Small intestine (tissue), 7 donors: ENCODE data around the gene PHF20. TPM values are rescaled to one million over a fixed set of nuclear protein-coding genes. Genes with fewer than 3 reads are reported as not detected.

ENCODE experiments used
- DNase-seq, 2 donors: peaks; one replicate each; pipeline versions ENCODE4 v3.0.0 to v3.0.0-alpha.2; 2013
- FAIRE-seq: peaks from 2 replicates; lab custom pipeline; 2012; peaks lifted over from hg19 to GRCh38; lab: Jason Lieb, UNC
- H3K27ac ChIP-seq, 3 donors: one replicate each; pipeline ENCODE4 v1.5.1; 2013; ENCODE audit warnings: low read length in 2 of 3, mild to moderate bottlenecking in 2 of 3, control low read depth in 1 of 3, inconsistent platforms in 1 of 3, low read depth in 1 of 3, moderate library complexity in 1 of 3
- H3K27me3 ChIP-seq, 3 donors: one replicate each; pipeline ENCODE4 v1.6.1; 2013; ENCODE audit warnings: low read length in 3 of 3, inconsistent platforms in 1 of 3; ENCODE audit not compliant: control insufficient read depth in 3 of 3, insufficient read depth in 3 of 3
- H3K36me3 ChIP-seq, 3 donors: one replicate each; pipeline ENCODE4 v1.6.1; 2013; ENCODE audit warnings: low read length in 3 of 3, inconsistent platforms in 1 of 3, low read depth in 1 of 3, mild to moderate bottlenecking in 1 of 3, moderate library complexity in 1 of 3; ENCODE audit not compliant: control insufficient read depth in 3 of 3, insufficient read depth in 2 of 3
- H3K4me1 ChIP-seq, 3 donors: one replicate each; pipeline ENCODE4 v1.6.1; 2013; ENCODE audit warnings: low read length in 2 of 3, inconsistent platforms in 1 of 3, low read depth in 1 of 3, mild to moderate bottlenecking in 1 of 3, moderate library complexity in 1 of 3; ENCODE audit not compliant: control insufficient read depth in 3 of 3, insufficient read depth in 2 of 3
- H3K4me3 ChIP-seq, 3 donors: one replicate each; pipeline ENCODE4 v1.5.1; 2013; ENCODE audit warnings: low read length in 3 of 3, control low read depth in 1 of 3, inconsistent platforms in 1 of 3, low read depth in 1 of 3, mild to moderate bottlenecking in 1 of 3, moderate library complexity in 1 of 3
- H3K9me3 ChIP-seq, 2 donors: one replicate each; pipeline ENCODE4 v1.6.1; 2013; ENCODE audit warnings: low read depth in 1 of 2, low read length in 1 of 2; ENCODE audit not compliant: control insufficient read depth in 2 of 2, insufficient read depth in 1 of 2
- WGBS, 3 donors: extraction: QIAGEN DNeasy Blood & Tissue Kit; methylation state at CpG; one replicate each; pipeline ENCODE4 v1.1.7; 2013; 5-methylcytosine and 5-hydroxymethylcytosine counted together
- polyA plus RNA-seq, 4 donors: library from polyadenylated mRNA; stranded (reverse) in 3 of 4; unstranded in 1 of 4; fragments of 200-250 nt in 3 of 4; fragments of 120-200 nt in 1 of 4; gene quantifications; one replicate each; pipeline versions ENCODE4 v1.2.1 to v1.2.3, GENCODE V29; 2013
- donor health status: healthy with polysubstance abuse.
- donor health status: control.
- donor health status: control.
- donor health status: Bipolar disorder and iron deficiency.
- donor health status: healthy.

Gene PHF20
- polyA plus RNA-seq, 4 donors, result 9.6 to 23.1 (median 14.9) TPM

DNA sequence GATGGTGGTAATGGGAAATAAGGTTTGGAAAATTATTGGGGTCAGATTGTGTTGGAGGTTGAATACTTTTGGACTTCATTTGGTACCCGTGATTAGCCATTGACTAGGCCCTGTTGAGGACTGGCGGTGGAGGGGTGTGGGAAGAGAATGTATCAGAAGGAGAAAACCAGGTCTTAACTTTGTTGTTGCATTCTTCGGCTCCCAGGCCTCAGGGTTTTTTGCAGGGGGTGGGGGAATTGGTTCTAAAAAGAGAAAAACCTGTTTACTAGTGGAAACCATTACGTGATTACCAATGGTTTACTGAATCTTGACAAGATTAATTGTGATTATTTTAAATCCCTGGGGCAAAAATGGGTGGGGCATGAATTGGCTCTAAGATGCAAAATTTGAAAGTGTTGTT is 85.1 kb downstream of the PHF20 start:
- Histone ChIP-seq H3K4me1 (peaks cover 0 to 2% (median 0%) of the 10 kb centered on the region in 3 donors), H3K36me3 (peaks cover 0 to 20% (median 3%) of the 10 kb centered on the region in 3 donors), H3K4me3 (no peak overlapping the region), H3K27ac (no peak overlapping the region), H3K9me3 (no peaks in the 10 kb centered on the region), H3K27me3 (no peaks in the 10 kb centered on the region)
- FAIRE-seq (no peak), DNase-seq (no peak)
- 84 to 97% (median 92%) methylated on average over 4 of the region's 4 CpGs for WGBS, 3 donors

DNA sequence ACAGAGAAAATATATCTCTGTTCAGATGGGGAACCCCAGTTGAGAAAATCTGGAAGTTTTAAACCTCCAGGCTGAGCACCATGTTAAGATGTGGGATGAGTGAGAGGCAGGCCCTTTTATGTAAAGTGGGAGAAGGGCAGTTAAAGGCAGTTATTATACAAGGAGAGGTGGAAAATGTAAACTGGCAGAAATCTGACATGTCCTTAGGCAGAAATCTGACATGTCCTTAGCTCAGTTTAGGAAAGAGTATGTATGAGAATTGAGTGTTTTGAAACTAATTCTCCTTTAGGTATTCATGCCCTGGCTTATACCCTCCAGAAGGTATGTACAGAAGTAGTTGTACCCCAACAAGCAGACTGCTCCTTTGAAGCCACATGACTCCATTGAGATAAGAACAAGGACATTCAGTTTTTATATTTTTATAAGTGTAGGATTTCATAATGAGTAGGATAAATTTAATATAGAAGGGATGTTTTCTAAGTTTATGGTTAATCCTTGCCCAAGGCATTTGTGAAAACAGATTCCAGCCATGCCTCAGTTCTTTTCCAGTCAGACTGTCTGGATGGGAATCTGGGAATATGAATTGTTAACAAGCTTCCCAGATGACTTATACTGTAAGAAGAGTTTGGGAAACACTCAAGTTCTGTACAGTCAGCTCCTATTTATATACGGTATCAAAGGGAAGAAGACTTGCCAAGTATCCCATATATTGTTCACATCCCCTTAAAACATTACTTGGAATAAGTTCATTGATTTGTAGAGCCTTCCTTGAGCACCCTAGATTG is 94.8 kb downstream of the PHF20 start:
- no peak for FAIRE-seq
- no peak overlapping the region for H3K27ac ChIP-seq
- no peak overlapping the region for H3K4me3 ChIP-seq
- WGBS, 3 donors, result 78 to 93% (median 92%) methylated on average over 1 of the region's 1 CpG
- no peaks in the 10 kb centered on the region for H3K4me1 ChIP-seq
- no peaks in the 10 kb centered on the region for H3K27me3 ChIP-seq
- no peaks in the 10 kb centered on the region for H3K9me3 ChIP-seq
- H3K36me3 ChIP-seq, result peaks cover 0 to 19% (median 3%) of the 10 kb centered on the region in 3 donors
- no peak for DNase-seq

DNA sequence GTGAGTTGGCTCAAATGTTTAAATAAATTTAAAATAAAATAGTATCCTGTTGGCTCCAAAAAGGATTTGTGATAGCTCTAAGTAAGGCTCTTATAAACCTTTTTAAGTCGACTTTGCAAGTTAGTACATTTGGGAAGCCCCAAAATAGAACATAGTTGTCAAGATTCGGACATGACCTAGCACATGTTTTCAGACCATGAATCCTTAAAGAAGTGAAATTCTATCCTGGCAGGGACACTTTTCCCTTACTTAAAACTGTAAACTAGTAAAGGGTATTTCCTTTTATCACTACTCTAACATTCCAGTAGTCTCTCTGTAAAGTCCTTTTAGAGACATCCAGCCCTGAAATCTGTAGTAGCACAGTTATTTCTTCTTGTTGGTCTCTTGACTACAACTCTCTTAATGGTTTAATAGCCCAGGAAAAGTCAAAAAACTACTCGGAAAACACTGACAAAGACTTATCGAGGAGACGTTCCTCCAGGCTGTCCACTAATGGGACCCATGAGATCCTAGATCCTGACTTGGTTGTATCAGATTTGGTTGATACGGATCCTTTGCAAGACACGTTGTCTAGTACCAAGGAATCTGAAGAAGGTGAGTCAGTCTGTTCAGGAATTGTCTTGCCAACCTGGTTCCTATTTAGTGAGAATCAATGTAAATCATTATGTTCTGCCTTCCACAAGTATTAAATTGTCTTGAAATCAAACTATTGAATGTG is 98.9 kb downstream of the PHF20 start:
- FAIRE-seq, result no peak
- Histone ChIP-seq H3K4me3 (no peak overlapping the region), H3K4me1 (no peaks in the 10 kb centered on the region), H3K36me3 (peaks cover 0 to 22% (median 0%) of the 10 kb centered on the region in 3 donors), H3K9me3 (no peaks in the 10 kb centered on the region), H3K27ac (peak overlapping the region in 1 of 3 donors; percentile 66), H3K27me3 (no peaks in the 10 kb centered on the region)
- WGBS, 3 donors, result 85 to 88% (median 88%) methylated on average over 7 of the region's 7 CpGs
- no peak for DNase-seq

DNA sequence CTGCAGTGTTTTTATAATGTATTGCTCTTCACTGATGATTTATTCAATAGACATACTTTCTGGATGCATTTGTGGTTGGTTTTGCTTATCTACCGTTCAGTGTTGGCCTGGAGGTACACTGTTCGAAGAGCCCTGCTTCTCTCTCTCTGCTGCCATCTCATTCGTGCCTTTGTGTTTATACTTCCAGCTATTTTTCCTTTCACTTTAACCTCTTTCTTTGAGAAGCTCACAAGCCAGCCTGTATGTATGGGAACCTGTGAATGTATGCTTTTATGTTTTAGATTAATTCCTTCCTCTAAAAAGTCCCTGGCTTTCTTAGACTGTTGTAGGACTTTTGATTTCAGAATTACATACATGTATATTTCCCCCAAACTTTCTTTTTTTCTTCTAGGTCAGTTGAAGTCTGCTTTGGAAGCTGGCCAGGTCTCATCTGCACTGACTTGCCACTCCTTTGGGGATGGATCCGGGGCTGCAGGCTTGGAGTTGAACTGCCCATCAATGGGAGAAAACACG is 99.5 kb downstream of the PHF20 start:
- peak overlapping the region in 1 of 3 donors; percentile 66 for H3K27ac ChIP-seq
- H3K36me3 ChIP-seq, result peaks cover 0 to 19% (median 0%) of the 10 kb centered on the region in 3 donors
- no peaks in the 10 kb centered on the region for H3K9me3 ChIP-seq
- WGBS, 3 donors, result 38 to 54% (median 44%) methylated on average over 5 of the region's 5 CpGs
- no peaks in the 10 kb centered on the region for H3K4me1 ChIP-seq
- H3K27me3 ChIP-seq, result no peaks in the 10 kb centered on the region
- DNase-seq, result peak in 1 of 2 donors; percentile 10
- no peak overlapping the region for H3K4me3 ChIP-seq
- no peak for FAIRE-seq

DNA sequence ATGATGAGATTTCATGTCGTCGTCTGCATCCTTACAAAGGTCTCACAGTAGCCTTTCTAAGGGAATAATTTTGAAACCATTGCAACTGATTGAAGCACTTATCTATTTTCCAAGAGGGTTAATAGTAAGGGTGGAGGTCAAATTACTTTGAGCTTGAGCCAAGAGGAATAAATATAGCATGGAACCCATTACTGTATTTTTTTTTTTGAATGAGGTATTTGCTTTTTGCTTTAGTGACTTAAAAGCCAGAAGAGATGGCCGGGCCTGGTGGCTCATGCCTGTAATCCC is 104.2 kb downstream of the PHF20 start:
- H3K9me3 ChIP-seq, result no peaks in the 10 kb centered on the region
- 78 to 83% (median 78%) methylated on average over 3 of the region's 3 CpGs for WGBS, 3 donors
- H3K36me3 ChIP-seq, result peaks cover 0 to 21% (median 2%) of the 10 kb centered on the region in 3 donors
- H3K4me1 ChIP-seq, result no peaks in the 10 kb centered on the region
- no peaks in the 10 kb centered on the region for H3K27me3 ChIP-seq
- DNase-seq (no peak), FAIRE-seq (no peak)
- no peak overlapping the region for H3K27ac ChIP-seq
- no peak overlapping the region for H3K4me3 ChIP-seq

DNA sequence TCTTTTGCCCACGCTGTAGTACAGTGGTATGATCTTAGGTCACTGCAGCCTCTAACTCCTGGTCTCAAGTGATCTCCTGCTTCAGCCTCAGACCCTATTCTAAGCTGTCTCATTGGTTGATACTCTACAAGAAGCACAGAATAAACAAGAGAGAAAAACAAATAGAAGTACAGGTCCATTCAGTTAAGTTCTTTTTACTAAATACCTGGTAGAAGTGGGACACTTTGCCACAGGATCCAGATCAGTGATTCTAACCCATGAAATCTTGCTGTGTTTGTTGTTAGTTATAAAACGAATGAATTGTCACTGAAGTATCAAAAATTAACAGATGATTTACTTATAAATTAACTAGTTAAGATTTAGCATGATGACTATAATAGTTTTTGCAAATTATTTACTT is 105.8 kb downstream of the PHF20 start:
- Histone ChIP-seq H3K4me1 (no peaks in the 10 kb centered on the region), H3K9me3 (no peaks in the 10 kb centered on the region), H3K4me3 (no peak overlapping the region), H3K27me3 (no peaks in the 10 kb centered on the region), H3K27ac (no peak overlapping the region), H3K36me3 (peaks cover 0 to 23% (median 2%) of the 10 kb centered on the region in 3 donors)
- 93 to 97% (median 97%) methylated on average over 2 of the region's 2 CpGs for WGBS, 3 donors
- FAIRE-seq, result no peak
- DNase-seq, result no peak

DNA sequence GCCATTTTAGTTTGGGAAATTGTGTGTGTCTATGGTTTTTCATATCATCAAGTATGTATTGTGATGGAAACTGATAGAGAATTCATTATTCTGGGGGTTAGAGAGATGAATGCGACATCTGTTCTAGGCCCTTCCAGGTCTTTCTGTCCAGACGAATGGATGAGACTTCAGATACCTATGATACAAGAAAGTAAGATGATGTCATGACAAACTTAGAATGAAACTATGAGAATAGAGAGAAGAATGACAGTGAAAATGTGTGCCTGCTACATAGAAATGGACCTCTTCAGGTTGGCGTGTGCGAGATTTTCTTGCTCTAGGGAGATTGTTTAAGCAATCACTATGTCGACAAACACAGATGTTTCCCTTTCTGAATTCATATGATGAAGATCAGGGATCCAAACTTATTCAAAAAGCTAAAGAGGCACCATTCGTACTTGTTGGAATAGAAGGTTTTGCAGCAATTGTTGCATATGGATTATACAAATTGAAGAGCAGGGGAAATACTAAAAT is 106.4 kb downstream of the PHF20 start:
- Histone ChIP-seq H3K9me3 (no peaks in the 10 kb centered on the region), H3K4me3 (no peak overlapping the region), H3K27me3 (no peaks in the 10 kb centered on the region), H3K4me1 (no peaks in the 10 kb centered on the region), H3K27ac (no peak overlapping the region), H3K36me3 (peaks cover 0 to 21% (median 2%) of the 10 kb centered on the region in 3 donors)
- FAIRE-seq (no peak), DNase-seq (no peak)
- WGBS, 3 donors, result 96 to 97% (median 96%) methylated on average over 6 of the region's 6 CpGs

DNA sequence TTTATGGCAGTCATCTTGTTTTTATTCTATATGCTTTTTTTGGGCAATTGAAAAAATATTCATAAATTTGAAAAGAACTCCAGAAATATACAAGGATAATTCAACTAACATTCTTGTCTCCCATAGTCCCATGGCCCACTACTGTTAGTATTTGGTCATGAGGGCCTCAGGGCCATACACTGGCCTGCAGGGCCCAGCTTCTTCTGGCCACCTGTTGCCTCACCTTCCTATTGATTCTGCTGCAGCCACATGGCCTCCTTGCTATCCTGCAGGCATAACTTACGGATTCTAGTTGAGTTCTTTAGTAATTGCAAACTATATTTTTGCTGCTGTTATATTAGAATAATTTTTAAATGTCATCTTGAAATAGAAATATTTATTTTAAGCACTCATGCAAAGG is 109.9 kb downstream of the PHF20 start:
- H3K9me3 ChIP-seq, result no peaks in the 10 kb centered on the region
- H3K4me3 ChIP-seq, result no peak overlapping the region
- no peak for FAIRE-seq
- H3K27me3 ChIP-seq, result no peaks in the 10 kb centered on the region
- DNase-seq, result no peak
- no peak overlapping the region for H3K27ac ChIP-seq
- peaks cover 2 to 21% (median 2%) of the 10 kb centered on the region in 3 donors for H3K36me3 ChIP-seq
- no peaks in the 10 kb centered on the region for H3K4me1 ChIP-seq
- WGBS, 3 donors, result 92 to 100% (median 95%) methylated on average over 1 of the region's 1 CpG
